Stimulated activated naive CD4-positive, alpha-beta T cell treated with Interleukin-2 at 50 U/mL for 16 hours (primary cell): Measurements from ENCODE around the gene RUNX3.

Experiments used
- DNase-seq: peaks from one replicate; lab custom pipeline; 2025; lab: John Stamatoyannopoulos, UW

The RUNX3 gene

DNA sequence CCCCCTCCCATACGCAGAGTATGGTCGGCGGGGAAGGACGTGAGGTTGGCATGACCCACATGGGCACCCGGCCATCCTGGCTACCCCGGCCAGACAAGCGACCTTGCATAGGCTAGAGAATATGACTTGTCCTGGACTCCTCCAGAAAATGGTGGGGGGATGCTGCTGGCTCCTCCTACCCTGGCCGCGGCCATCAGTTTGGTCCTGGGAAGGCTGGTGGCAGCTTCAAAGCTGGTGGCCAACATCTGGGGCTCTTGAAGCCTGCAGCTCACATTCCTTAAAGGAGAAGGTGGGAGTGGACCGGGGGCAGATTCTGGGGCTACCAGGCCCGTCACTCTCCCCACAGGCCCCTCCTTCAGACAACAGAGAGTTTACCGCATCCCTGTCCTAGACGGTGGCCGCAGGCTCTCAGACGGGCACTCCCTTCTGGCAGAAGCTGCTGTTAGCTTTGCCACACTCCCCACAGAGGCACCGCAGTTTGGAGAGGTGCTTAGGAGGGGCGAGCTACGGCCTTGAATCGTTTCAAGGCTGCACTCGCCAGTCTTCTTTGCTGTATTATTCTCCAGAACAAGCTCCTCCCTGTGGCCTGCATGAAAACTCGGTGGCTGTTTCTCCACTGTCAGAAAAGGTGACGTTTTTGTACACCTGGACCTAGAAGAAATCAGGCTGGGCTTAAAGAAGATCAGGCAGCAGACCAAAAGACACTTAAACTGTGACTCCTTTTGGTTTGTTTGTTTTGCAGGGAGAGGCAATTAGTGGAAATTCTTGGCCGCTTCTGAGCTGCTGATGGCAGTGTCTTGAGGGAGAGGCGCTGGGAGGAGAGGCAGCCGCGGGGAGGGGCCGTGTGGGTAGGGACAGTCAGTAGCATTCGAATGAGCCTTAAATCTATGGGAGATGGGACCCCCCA, 68.0 kb downstream of the RUNX3 start:
- DNase-seq: no peak

DNA sequence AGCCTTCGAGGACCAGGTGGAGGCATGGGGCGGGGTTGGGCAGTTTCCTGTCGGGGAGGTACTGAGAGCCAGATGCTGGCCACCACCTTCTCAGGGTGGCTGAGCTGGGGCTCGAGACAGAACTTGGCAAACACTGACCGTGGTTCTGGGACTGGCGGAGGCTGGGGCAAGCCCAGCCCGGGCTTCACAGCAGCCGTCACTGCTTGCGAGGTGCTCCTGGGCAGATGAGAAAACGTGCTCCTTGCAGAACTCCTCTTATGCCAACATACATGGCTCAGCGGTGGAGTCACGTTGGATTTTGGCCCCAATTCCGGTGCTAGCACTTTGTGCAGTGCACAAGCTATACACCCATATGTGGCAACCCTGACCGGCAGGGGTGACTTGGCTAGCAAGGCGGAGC, 69.2 kb downstream of the RUNX3 start:
- DNase-seq: no peak

DNA sequence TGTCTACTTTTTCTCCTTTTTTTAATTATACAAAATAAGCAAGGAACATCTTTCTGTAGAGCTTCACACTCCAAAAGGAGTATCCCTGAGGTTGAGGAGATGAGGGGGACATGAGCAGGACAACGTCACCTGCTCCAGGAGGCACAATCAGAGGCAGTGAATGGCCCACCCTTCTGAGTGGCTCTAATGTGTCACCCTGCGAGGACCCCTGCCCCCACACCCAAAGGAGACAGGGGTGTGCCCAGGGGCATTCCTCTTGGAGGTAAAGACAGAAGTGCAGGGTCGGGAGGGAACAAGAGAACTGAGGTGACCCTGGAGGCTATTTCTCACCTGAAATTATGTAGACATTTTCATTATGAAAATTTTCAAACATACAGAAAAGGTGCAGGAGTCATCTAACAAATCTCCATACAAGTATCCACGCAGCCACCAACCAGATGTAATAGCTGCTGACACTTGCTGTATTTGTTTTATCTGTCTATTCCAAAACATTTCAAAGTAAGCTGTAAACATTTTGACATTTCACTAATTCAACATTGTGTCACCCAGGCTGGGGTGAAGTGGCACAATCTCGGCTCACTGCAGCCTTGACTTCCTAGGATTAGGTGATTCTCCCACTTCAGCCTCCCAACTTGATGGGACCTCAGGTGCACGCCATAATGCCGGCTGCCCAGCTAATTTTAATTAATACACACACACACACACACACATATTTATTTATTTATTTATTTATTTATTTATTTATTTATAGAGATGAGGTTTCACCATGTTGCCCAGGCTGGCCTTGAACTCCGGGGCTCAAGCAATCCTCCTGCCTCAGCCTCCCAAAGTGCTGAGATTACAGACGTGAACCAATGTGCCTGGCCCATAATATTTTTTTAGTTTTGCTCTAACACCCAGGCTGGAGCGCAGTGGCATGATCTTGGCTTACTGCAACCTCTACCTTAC, 70.7 kb downstream of the RUNX3 start:
- no peak for DNase-seq

DNA sequence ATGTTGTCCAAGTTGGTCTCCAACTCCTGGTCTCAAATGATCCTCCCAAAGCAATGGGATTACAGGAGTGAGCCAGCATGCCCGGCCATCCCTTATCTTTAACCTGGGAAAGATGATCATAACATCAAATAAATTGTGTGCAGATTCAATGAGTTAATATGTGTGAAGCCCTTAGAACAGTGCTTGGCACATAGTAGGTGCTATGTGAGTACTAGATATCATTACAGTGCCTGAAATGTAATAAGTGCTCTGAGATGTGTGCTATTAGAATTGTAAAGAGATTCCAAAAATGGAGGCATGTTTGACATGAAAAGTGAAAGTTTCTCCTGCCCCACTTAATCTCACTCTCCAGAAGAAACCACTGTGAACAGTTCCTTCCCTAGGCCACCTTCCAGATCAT, 71.8 kb downstream of the RUNX3 start:
- no peak for DNase-seq

DNA sequence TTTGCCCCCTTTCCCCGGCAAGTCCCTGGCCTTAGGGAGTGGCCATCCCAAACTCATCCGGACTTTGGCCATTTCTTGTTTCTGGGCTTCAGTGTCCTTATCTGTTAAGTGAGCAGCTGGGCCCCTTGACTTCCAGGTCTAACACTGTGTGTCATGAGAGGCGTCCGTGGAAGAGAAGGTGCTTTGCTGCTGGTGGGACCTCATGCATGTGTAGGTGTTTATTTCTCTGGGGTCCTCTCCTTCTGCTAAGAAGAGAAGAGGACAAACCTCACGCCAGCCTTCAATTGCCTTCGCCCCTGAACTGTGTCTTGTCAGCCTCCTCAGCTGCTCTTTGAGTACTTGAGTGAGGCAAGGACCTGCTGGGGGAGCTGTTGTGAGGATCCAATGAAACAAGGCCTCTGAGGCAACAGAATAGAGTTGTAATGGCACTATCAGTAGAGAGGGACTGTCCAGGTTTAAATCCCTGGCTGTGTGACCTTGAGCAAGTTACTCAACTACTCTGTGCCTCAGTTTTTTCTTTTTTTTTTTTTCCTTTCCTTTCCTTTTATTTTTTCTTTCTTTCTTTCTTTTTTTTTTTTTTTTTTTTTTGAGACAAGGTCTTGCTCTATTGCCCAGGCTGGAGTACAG, 72.5 kb downstream of the RUNX3 start:
- DNase-seq: no peak

DNA sequence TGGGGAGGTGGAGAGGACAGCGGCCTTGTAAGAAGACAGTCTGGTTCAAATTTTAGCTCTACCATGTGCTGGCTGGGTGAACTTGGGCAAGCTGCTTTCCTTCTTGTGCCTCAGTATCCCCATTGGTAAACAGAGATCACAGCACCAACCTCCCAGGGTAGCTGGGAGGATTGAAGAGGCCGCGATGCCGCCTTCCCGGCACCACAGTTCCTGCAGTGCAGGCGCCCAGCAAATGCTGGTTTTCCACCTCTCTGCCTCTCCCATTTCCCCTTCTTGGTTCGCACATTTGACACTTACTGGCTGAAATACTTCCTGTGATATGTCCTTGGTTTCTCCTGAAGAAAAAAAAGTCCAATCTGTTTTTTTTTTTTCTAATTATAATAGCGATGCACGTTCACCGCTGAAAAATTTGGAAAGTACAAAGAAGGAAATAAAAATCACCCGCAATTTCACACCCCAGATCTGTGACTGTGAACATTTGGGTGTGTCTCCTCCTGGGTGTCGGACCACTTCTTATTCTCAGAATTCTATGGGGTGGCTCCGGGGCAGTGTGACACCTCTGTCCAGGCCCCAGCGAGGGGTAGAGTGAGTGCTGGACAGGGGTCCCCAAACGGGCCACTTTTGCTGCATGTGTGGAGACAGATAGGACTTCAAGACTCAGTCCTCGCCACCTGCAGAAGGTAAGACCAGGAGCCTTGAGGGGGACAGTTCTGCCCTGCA, 73.1 kb downstream of the RUNX3 start:
- DNase-seq: no peak

DNA sequence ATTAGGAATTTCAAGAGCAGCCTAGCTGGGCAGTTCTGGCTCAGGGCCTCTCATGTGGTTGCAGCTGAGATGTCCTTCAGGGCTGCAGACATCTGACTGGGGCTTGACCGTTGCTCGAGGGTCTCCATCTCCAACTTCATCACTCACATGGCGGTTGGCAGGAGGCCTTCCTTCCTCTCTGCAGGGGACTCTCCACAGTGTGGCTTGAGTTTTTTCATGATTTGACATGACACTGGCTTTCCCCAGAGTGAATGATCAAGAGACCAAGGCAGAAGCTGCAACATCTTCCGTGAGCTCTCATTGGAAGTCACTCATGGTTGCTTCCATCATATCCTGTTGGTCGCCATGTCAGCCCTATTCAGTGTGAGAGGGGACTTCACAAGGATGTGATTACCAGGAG, 74.6 kb downstream of the RUNX3 start:
- no peak for DNase-seq

DNA sequence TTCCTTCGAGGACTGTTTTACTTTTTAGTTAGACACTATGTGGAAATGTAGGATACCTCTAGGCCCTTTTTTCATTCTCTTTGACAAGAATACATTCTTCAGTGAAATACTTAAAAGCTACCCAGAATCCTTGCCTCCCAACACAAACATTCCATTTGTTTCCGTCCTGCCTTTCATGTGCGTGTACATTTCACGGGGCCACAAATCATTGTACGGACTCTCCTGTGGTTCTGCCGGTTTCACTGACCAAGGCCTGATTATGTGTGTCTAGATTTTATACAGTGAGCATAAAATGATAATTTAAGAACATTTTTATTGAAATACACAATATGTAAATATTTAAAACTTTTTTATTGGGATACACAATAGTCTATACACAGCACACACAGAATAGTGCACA, 76.4 kb downstream of the RUNX3 start:
- DNase-seq: no peak

DNA sequence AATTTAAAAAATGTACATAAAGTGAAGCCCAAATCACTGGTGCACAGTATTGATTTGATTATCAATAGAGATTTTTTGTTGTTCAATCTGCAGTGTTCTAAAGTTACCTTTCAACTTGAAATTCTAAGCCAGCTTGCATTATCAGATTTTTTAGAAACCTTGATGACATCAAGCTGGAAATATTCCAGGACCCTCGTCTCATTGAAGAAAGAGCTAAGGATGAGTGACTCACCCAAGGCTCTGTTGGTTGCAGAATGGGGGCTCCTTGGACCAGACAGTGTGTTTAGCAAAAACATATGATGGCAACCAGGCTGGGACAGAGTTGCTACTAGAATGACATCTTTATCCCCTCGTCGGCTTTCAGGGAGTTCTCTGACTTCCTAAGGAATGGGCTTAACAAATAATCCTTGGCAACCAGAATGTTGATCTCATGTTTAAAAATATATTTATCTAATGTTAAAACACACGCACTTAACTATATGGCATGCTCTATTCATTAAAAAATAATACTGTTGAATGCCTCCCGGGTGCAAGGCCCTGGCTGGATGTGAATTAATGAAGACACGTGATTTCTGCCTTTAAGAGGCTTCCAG, 79.7 kb downstream of the RUNX3 start:
- no peak for DNase-seq

DNA sequence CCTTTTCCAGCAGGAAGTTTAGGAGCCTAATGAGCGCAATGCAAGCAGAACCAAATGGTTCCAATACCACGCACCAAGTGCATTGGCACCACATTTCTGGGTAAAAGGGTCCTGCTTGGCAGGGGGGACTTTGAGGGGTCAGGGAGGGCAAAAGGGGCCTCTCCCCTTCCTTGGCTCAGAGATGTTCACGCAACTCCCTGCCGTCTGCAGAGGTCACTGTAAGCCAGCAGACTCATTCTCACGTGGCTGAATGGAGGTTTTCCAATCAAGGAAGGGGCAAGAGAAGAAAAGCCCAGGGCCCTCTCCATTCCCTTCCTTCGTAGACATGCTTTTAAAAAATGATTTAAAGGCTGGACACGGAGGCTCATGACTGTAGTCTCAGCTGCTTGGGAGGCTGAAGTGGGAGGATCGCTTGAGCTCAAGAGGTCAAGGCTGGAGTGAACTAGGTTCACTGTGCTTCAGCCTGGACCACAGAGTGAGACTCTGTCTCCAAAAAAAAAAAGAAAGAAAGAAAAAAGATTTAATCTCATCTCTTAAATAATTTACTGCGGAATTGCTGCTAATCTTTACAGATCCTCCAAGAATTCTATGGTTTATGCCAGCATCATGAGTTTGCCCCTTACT, 80.3 kb downstream of the RUNX3 start:
- DNase-seq: peak; percentile 5
